DMS114 treated with DMSO at 0.1 percent for 48 hours (cell line): ENCODE data around the gene SYT14.
"Not testable (repeated sequence)": the region's sequence is repeated elsewhere in the genome, so short reads cannot be mapped to it uniquely, and the experiment has no call there.

ENCODE experiments used
- DNase-seq: peaks from one replicate; lab custom pipeline; 2025; ENCODE audit not compliant: unreplicated experiment; lab: John Stamatoyannopoulos, UW

SYT14 gene

GRCh38 chr1:210104103-210104502 lies 166.1 kb downstream of the SYT14 start:
- DNase-seq: no peak

GRCh38 chr1:210112906-210113305 lies 174.9 kb downstream of the SYT14 start:
- DNase-seq: not testable (repeated sequence)

- DNase-seq: no peak
Observed at GRCh38 chr1:210117198-210117597, 179.2 kb downstream of the SYT14 start.

GRCh38 chr1:210117681-210118170 lies 179.7 kb downstream of the SYT14 start:
- no peak for DNase-seq

GRCh38 chr1:210123383-210123782 lies 185.4 kb downstream of the SYT14 start:
- DNase-seq: no peak

- DNase-seq: no peak
Observed at GRCh38 chr1:210123924-210124589, 186.0 kb downstream of the SYT14 start.

GRCh38 chr1:210124736-210125135 lies 186.7 kb downstream of the SYT14 start:
- no peak for DNase-seq

GRCh38 chr1:210125143-210125542 lies 187.1 kb downstream of the SYT14 start:
- no peak for DNase-seq

- DNase-seq: no peak
Observed at GRCh38 chr1:210129092-210129491, 191.1 kb downstream of the SYT14 start.

- DNase-seq: no peak
Observed at GRCh38 chr1:210129759-210130158, 191.7 kb downstream of the SYT14 start.

- no peak for DNase-seq
Observed at GRCh38 chr1:210132582-210132981, 194.6 kb downstream of the SYT14 start.

- peak; percentile 57 for DNase-seq
Observed at GRCh38 chr1:210143465-210144062, 205.5 kb downstream of the SYT14 start.

GRCh38 chr1:210144736-210145135 lies 206.7 kb downstream of the SYT14 start:
- DNase-seq: no peak

GRCh38 chr1:210151052-210151672 lies 213.1 kb downstream of the SYT14 start:
- DNase-seq: no peak

- no peak for DNase-seq
Observed at GRCh38 chr1:210159211-210159610, 221.2 kb downstream of the SYT14 start.

GRCh38 chr1:210170220-210170619 lies 232.2 kb downstream of the SYT14 start:
- DNase-seq: no peak

- no peak for DNase-seq
Observed at GRCh38 chr1:210174133-210174532, 236.1 kb downstream of the SYT14 start.

- DNase-seq: no peak
Observed at GRCh38 chr1:210185063-210185462, 247.0 kb downstream of the SYT14 start.

- DNase-seq: not testable (repeated sequence)
Observed at GRCh38 chr1:210187849-210188606, 250.0 kb downstream of the SYT14 start.

GRCh38 chr1:210189426-210189825 lies 251.4 kb downstream of the SYT14 start:
- DNase-seq: no peak

GRCh38 chr1:210195635-210196160 lies 257.7 kb downstream of the SYT14 start:
- no peak for DNase-seq
